Ishikawa (cell line): Measurements from ENCODE around the gene TMEM263.

Experiments used
- CEBPB ChIP-seq: IDR thresholded peaks from 2 replicates; pipeline ENCODE4 v1.6.1; 2012
- EP300 ChIP-seq: IDR thresholded peaks from 2 replicates; pipeline ENCODE4 v1.6.1; 2012; ENCODE audit warnings: borderline replicate concordance
- FOXM1 ChIP-seq: IDR thresholded peaks from 2 replicates; pipeline ENCODE4 v1.6.1; 2012; ENCODE audit warnings: low read depth, borderline replicate concordance
- MAX ChIP-seq: IDR thresholded peaks from 2 replicates; pipeline ENCODE4 v1.6.1; 2012
- RAD21 ChIP-seq: IDR thresholded peaks from 2 replicates; pipeline ENCODE4 v1.6.1; 2012; ENCODE audit warnings: low read depth
- TAF1 ChIP-seq: IDR thresholded peaks from 2 replicates; pipeline ENCODE4 v1.6.1; 2012; ENCODE audit warnings: low read depth, mild to moderate bottlenecking
- TEAD4 ChIP-seq: IDR thresholded peaks from 2 replicates; pipeline ENCODE4 v1.6.1; 2012
- USF1 ChIP-seq: IDR thresholded peaks from 2 replicates; pipeline ENCODE4 v1.6.1; 2012
- TF ChIP-seq, protein P1 (sequence below): IDR thresholded peaks from 2 replicates; pipeline ENCODE4 v1.6.1; 2012; ENCODE audit warnings: low read depth, mild to moderate bottlenecking

DNA sequence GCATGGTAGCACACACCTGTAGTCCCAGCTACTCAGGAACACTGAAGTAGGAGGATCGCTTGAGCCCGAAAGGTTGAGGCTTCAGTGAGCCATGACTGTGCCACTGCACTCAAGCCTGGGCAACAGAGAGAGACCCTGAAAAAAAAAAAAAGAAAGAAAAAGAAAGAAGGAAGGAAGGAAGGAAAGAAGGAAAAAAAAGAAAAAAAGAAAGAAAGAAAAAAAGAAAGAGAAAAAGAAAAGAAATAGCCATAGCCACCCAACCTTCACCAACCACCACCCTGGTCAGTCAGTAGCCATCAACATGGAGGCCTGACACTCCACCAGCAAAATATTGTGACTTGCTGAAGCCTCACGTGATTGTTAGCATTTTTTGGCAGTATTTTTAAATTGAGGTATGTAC is 21.4 kb upstream of the TMEM263 start:
- TF ChIP-seq RAD21 (no peak), MAX (no peak), CEBPB (no peak), EP300 (no peak), USF1 (no peak), FOXM1 (no peak), TEAD4 (no peak), TAF1 (no peak)
- TF ChIP-seq, protein P1, sequence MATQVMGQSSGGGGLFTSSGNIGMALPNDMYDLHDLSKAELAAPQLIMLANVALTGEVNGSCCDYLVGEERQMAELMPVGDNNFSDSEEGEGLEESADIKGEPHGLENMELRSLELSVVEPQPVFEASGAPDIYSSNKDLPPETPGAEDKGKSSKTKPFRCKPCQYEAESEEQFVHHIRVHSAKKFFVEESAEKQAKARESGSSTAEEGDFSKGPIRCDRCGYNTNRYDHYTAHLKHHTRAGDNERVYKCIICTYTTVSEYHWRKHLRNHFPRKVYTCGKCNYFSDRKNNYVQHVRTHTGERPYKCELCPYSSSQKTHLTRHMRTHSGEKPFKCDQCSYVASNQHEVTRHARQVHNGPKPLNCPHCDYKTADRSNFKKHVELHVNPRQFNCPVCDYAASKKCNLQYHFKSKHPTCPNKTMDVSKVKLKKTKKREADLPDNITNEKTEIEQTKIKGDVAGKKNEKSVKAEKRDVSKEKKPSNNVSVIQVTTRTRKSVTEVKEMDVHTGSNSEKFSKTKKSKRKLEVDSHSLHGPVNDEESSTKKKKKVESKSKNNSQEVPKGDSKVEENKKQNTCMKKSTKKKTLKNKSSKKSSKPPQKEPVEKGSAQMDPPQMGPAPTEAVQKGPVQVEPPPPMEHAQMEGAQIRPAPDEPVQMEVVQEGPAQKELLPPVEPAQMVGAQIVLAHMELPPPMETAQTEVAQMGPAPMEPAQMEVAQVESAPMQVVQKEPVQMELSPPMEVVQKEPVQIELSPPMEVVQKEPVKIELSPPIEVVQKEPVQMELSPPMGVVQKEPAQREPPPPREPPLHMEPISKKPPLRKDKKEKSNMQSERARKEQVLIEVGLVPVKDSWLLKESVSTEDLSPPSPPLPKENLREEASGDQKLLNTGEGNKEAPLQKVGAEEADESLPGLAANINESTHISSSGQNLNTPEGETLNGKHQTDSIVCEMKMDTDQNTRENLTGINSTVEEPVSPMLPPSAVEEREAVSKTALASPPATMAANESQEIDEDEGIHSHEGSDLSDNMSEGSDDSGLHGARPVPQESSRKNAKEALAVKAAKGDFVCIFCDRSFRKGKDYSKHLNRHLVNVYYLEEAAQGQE: no peak
